ENCODE results near the gene NOTO.

The NOTO gene

GRCh38 chr2:73233932-73234832, 31.8 kb downstream of the NOTO start, which contains the start of gene CCT7:
Gene CCT7 (plus strand): TSS chr2:73234308. CDS start chr2:73234379, 71 bp downstream.
- H3K4me1 ChIP-seq (ENCODE audit: control insufficient read depth, insufficient read depth, low read length) = peaks cover 4% of the 10 kb centered on the region
- WGBS, 2 experiments = 0% methylated on average over 69 of the region's 69 CpGs
- H3K36me3 ChIP-seq (ENCODE audit: control insufficient read depth, insufficient read depth, low read length) = no peaks in the 10 kb centered on the region
- H3K4me3 ChIP-seq (ENCODE audit: insufficient read depth, low read depth, low read length) = peak within 1 kb of the TSS; percentile 86
- no peaks in the 10 kb centered on the region for H3K27me3 ChIP-seq (ENCODE audit: control insufficient read depth, insufficient read depth, low read length, poor library complexity, severe bottlenecking)
- H3K9me3 ChIP-seq (ENCODE audit: control insufficient read depth, low read length) = no peaks in the 10 kb centered on the region
- H3K27ac ChIP-seq (ENCODE audit: insufficient read depth, low read depth, low read length, poor library complexity, severe bottlenecking) = peak within 1 kb of the TSS; percentile 86

GRCh38 chr2:73235315-73236028, 33.1 kb downstream of the NOTO start:
- Histone ChIP-seq H3K4me1 (ENCODE audit: control insufficient read depth, insufficient read depth, low read length) (peaks cover 4% of the 10 kb centered on the region), H3K27me3 (ENCODE audit: control insufficient read depth, insufficient read depth, low read length, poor library complexity, severe bottlenecking) (no peaks in the 10 kb centered on the region), H3K27ac (ENCODE audit: insufficient read depth, low read depth, low read length, poor library complexity, severe bottlenecking) (no peak overlapping the region), H3K4me3 (ENCODE audit: insufficient read depth, low read depth, low read length) (peak overlapping the region; percentile 86), H3K9me3 (ENCODE audit: control insufficient read depth, low read length) (no peaks in the 10 kb centered on the region), H3K36me3 (ENCODE audit: control insufficient read depth, insufficient read depth, low read length) (peaks cover 10% of the 10 kb centered on the region)
- 76 to 78% methylated on average over 11 of the region's 11 CpGs for WGBS, 2 experiments

GRCh38 chr2:73237168-73237567, 34.8 kb downstream of the NOTO start:
- Histone ChIP-seq H3K9me3 (ENCODE audit: control insufficient read depth, low read length) (no peaks in the 10 kb centered on the region), H3K27me3 (ENCODE audit: control insufficient read depth, insufficient read depth, low read length, poor library complexity, severe bottlenecking) (no peaks in the 10 kb centered on the region), H3K36me3 (ENCODE audit: control insufficient read depth, insufficient read depth, low read length) (peaks cover 10% of the 10 kb centered on the region), H3K27ac (ENCODE audit: insufficient read depth, low read depth, low read length, poor library complexity, severe bottlenecking) (no peak overlapping the region), H3K4me1 (ENCODE audit: control insufficient read depth, insufficient read depth, low read length) (peaks cover 4% of the 10 kb centered on the region), H3K4me3 (ENCODE audit: insufficient read depth, low read depth, low read length) (no peak overlapping the region)
- 83 to 96% methylated on average over 1 of the region's 1 CpG for WGBS, 2 experiments

- H3K27ac ChIP-seq (ENCODE audit: insufficient read depth, low read depth, low read length, poor library complexity, severe bottlenecking) = no peak overlapping the region
These were observed 35.8 kb downstream of the NOTO start for GRCh38 chr2:73238149-73238548.

GRCh38 chr2:73238976-73239375, 36.6 kb downstream of the NOTO start:
- no peaks in the 10 kb centered on the region for H3K9me3 ChIP-seq (ENCODE audit: control insufficient read depth, low read length)
- no peaks in the 10 kb centered on the region for H3K27me3 ChIP-seq (ENCODE audit: control insufficient read depth, insufficient read depth, low read length, poor library complexity, severe bottlenecking)
- H3K4me3 ChIP-seq (ENCODE audit: insufficient read depth, low read depth, low read length) = no peak overlapping the region
- H3K4me1 ChIP-seq (ENCODE audit: control insufficient read depth, insufficient read depth, low read length) = peaks cover 4% of the 10 kb centered on the region
- H3K27ac ChIP-seq (ENCODE audit: insufficient read depth, low read depth, low read length, poor library complexity, severe bottlenecking) = no peak overlapping the region
- 96 to 97% methylated on average over 1 of the region's 1 CpG for WGBS, 2 experiments
- H3K36me3 ChIP-seq (ENCODE audit: control insufficient read depth, insufficient read depth, low read length) = peaks cover 17% of the 10 kb centered on the region

More at GRCh38 chr2:73238149-73238548, 35.8 kb downstream of the NOTO start:
- Histone ChIP-seq H3K4me1 (ENCODE audit: control insufficient read depth, insufficient read depth, low read length) (peaks cover 4% of the 10 kb centered on the region), H3K27me3 (ENCODE audit: control insufficient read depth, insufficient read depth, low read length, poor library complexity, severe bottlenecking) (no peaks in the 10 kb centered on the region), H3K9me3 (ENCODE audit: control insufficient read depth, low read length) (no peaks in the 10 kb centered on the region), H3K4me3 (ENCODE audit: insufficient read depth, low read depth, low read length) (no peak overlapping the region), H3K36me3 (ENCODE audit: control insufficient read depth, insufficient read depth, low read length) (peaks cover 14% of the 10 kb centered on the region)
- 48 to 63% methylated on average over 2 to 3 of the region's 3 CpGs for WGBS, 2 experiments

GRCh38 chr2:73239776-73240175, 37.4 kb downstream of the NOTO start:
- Histone ChIP-seq H3K27ac (ENCODE audit: insufficient read depth, low read depth, low read length, poor library complexity, severe bottlenecking) (no peak overlapping the region), H3K4me1 (ENCODE audit: control insufficient read depth, insufficient read depth, low read length) (peaks cover 4% of the 10 kb centered on the region), H3K4me3 (ENCODE audit: insufficient read depth, low read depth, low read length) (no peak overlapping the region), H3K9me3 (ENCODE audit: control insufficient read depth, low read length) (no peaks in the 10 kb centered on the region), H3K27me3 (ENCODE audit: control insufficient read depth, insufficient read depth, low read length, poor library complexity, severe bottlenecking) (no peaks in the 10 kb centered on the region), H3K36me3 (ENCODE audit: control insufficient read depth, insufficient read depth, low read length) (peaks cover 24% of the 10 kb centered on the region)
- WGBS, 2 experiments = 95 to 97% methylated on average over 3 of the region's 3 CpGs

- Histone ChIP-seq H3K4me3 (ENCODE audit: insufficient read depth, low read depth, low read length) (no peak overlapping the region), H3K9me3 (ENCODE audit: control insufficient read depth, low read length) (no peaks in the 10 kb centered on the region), H3K4me1 (ENCODE audit: control insufficient read depth, insufficient read depth, low read length) (no peaks in the 10 kb centered on the region), H3K27me3 (ENCODE audit: control insufficient read depth, insufficient read depth, low read length, poor library complexity, severe bottlenecking) (no peaks in the 10 kb centered on the region), H3K36me3 (ENCODE audit: control insufficient read depth, insufficient read depth, low read length) (peaks cover 67% of the 10 kb centered on the region), H3K27ac (ENCODE audit: insufficient read depth, low read depth, low read length, poor library complexity, severe bottlenecking) (no peak overlapping the region)
- WGBS, 2 experiments = 90 to 91% methylated on average over 5 of the region's 5 CpGs
These were observed 41.7 kb downstream of the NOTO start for GRCh38 chr2:73243884-73244570.

GRCh38 chr2:73244580-73244979, 42.2 kb downstream of the NOTO start:
- no peaks in the 10 kb centered on the region for H3K27me3 ChIP-seq (ENCODE audit: control insufficient read depth, insufficient read depth, low read length, poor library complexity, severe bottlenecking)
- peaks cover 71% of the 10 kb centered on the region for H3K36me3 ChIP-seq (ENCODE audit: control insufficient read depth, insufficient read depth, low read length)
- H3K27ac ChIP-seq (ENCODE audit: insufficient read depth, low read depth, low read length, poor library complexity, severe bottlenecking) = no peak overlapping the region
- WGBS, 2 experiments = 94 to 95% methylated on average over 3 of the region's 3 CpGs
- H3K4me3 ChIP-seq (ENCODE audit: insufficient read depth, low read depth, low read length) = no peak overlapping the region
- H3K4me1 ChIP-seq (ENCODE audit: control insufficient read depth, insufficient read depth, low read length) = no peaks in the 10 kb centered on the region
- no peaks in the 10 kb centered on the region for H3K9me3 ChIP-seq (ENCODE audit: control insufficient read depth, low read length)

- H3K36me3 ChIP-seq (ENCODE audit: control insufficient read depth, insufficient read depth, low read length) = peaks cover 71% of the 10 kb centered on the region
- WGBS, 2 experiments = 92 to 94% methylated on average over 3 of the region's 3 CpGs
- H3K27me3 ChIP-seq (ENCODE audit: control insufficient read depth, insufficient read depth, low read length, poor library complexity, severe bottlenecking) = no peaks in the 10 kb centered on the region
- no peaks in the 10 kb centered on the region for H3K9me3 ChIP-seq (ENCODE audit: control insufficient read depth, low read length)
- H3K27ac ChIP-seq (ENCODE audit: insufficient read depth, low read depth, low read length, poor library complexity, severe bottlenecking) = no peak overlapping the region
- no peaks in the 10 kb centered on the region for H3K4me1 ChIP-seq (ENCODE audit: control insufficient read depth, insufficient read depth, low read length)
- H3K4me3 ChIP-seq (ENCODE audit: insufficient read depth, low read depth, low read length) = no peak overlapping the region
These were observed 44.5 kb downstream of the NOTO start for GRCh38 chr2:73246850-73247249.

- no peaks in the 10 kb centered on the region for H3K9me3 ChIP-seq (ENCODE audit: control insufficient read depth, low read length)
- no peak overlapping the region for H3K27ac ChIP-seq (ENCODE audit: insufficient read depth, low read depth, low read length, poor library complexity, severe bottlenecking)
- WGBS, 2 experiments = 91 to 95% methylated on average over 9 of the region's 9 CpGs
- H3K36me3 ChIP-seq (ENCODE audit: control insufficient read depth, insufficient read depth, low read length) = peaks cover 77% of the 10 kb centered on the region
- no peaks in the 10 kb centered on the region for H3K27me3 ChIP-seq (ENCODE audit: control insufficient read depth, insufficient read depth, low read length, poor library complexity, severe bottlenecking)
- H3K4me1 ChIP-seq (ENCODE audit: control insufficient read depth, insufficient read depth, low read length) = no peaks in the 10 kb centered on the region
- no peak overlapping the region for H3K4me3 ChIP-seq (ENCODE audit: insufficient read depth, low read depth, low read length)
These were observed 47.3 kb downstream of the NOTO start for GRCh38 chr2:73249636-73250035.

Data from ectodermal cell (in vitro differentiated cells).